ENCODE results near the gene UVSSA.
"Not testable (repeated sequence)": the region's sequence is repeated elsewhere in the genome, so short reads cannot be mapped to it uniquely, and the experiment has no call there.

UVSSA gene

DNA sequence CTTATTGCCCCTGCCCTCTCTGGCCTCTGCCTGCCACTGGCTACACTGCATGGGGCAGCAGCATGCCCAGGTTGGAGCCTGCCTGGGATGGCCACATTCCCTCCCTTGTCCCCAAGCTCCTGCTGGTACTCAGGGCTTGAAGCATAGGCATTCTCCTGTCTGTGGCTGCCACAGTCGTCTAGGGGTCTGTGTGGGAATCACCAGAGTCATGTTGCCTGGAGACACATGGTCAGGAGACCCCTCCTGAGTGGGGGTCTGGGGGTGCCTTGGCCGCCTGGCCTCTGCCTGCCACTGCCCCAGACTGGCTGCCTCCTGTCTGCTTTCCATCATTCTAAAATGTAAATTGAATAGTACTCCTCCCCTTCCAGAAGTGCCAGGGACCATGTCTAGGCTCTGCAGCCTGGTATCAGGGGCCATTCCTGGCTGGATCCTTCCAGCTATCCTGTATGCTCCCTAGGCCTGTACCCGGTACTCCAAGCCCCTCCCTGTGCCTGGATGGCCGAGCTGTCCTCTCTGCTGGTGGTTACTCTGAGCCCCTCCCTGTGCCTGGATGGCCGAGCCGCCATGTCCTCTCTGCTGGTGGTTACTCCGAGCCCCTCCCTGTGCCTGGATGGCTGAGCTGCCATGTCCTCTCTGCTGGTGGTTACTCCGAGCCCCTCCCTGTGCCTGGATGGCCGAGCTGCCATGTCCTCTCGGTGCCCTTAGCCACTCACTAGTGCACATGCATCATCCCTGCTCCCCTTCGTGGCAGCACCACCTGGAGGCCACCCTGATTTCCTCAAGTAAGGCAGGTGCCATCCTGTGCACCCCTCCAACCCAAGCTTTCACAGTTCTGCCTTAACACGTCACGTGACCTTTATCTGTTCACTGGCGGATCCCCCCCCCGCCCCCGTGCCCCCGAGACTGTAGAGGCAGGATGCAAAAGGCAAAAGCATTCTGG lies 64.7 kb downstream of the UVSSA start:
- no peak for DNase-seq

DNA sequence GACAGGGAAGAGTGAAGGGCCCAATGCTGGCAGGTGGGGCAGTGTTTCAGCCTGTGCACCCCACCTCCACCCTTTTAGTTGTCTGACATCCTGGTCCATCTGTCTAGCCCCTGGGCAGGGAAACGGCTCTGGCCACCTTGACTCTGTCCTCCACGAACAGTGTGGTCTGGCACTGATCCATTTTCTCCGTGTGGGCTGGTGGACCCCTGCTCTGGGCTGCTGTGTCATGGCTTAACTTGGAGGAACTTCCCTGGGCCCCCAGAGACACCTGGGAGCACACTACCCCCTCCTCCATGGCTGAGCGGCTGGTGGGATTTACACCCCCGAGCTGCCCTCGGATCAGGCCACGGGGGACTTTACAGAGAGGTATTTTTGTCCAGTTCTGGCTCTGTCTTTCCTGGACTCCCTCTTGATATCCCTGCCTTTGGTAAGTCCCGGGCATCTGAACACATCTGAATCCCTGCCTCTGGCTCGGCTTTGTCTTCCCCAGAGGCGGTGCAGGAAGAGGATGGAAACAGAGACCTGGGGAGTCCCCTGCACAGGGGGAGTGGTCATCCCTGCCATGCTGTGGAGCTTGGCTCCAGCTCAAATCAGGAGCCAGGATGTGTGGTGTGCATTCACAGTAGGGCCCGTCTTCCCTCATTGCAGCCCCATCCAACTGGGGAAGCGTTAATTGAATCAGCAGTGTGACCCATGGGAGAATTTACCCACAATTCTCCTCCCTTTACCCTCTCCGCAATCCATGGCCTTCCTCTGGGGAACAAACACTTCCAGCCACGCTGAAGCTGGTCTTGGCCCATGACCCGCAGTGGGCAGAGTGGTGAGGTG lies 65.6 kb downstream of the UVSSA start:
- DNase-seq: no peak

DNA sequence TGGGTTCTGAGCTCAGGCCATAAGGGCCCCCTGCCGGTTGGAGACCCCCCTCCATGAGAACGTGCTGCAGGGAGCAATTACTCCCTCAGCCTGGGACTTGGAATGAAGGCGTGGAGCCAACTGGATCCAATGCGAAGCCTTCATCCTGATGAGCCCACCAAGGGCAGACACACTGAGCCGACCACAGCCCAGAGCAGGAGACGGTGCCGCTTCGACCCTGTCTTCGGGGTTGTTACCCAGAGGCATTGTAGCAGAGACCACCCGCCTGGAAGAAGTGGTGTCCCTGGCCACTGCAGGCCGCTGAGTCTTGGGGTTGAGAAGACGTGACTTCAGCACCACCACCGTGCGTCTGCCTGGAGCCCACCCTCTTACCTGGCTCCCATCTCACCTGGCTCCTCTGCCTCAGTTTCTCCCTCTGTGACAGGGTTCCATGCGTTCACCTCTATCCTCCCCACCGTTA lies 66.2 kb downstream of the UVSSA start:
- DNase-seq: no peak

DNA sequence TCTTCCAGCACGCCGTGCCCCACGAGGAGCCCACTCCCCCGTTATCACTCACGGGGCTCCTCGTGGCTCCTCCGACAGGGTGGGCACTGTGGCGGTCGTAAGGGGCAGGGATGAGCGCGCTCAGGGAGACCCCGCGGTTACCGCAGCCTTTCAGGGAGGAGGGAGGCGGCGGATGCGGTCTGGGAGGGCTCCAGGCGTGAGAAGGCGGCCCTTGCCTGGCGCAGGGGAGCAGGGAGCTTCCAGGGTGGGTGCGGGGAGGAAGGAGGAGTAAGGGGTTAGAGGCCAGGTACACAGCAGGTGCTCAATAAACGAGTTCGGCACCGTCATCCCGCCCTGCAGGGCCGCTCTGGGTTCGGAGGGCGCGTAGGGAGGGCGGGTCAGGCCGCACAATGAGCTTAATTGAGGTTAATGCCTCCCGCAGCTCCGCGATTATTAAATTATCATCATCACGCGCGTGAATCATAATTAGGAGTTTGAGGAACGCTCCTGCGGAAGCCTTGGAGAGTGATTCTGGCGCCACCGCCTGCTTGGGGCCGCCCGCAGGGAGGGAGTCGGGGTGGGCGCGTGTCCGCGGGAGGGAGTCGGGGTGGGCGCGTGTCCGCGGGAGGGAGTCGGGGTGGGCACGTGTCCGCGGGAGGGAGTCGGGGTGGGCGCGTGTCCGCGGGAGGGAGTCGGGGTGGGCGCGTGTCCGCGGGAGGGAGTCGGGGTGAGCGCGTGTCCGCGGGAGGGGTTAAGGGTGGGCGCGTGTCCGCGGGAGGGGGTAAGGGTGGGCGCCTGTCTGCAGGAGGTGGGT lies 66.9 kb downstream of the UVSSA start:
- no peak for DNase-seq

DNA sequence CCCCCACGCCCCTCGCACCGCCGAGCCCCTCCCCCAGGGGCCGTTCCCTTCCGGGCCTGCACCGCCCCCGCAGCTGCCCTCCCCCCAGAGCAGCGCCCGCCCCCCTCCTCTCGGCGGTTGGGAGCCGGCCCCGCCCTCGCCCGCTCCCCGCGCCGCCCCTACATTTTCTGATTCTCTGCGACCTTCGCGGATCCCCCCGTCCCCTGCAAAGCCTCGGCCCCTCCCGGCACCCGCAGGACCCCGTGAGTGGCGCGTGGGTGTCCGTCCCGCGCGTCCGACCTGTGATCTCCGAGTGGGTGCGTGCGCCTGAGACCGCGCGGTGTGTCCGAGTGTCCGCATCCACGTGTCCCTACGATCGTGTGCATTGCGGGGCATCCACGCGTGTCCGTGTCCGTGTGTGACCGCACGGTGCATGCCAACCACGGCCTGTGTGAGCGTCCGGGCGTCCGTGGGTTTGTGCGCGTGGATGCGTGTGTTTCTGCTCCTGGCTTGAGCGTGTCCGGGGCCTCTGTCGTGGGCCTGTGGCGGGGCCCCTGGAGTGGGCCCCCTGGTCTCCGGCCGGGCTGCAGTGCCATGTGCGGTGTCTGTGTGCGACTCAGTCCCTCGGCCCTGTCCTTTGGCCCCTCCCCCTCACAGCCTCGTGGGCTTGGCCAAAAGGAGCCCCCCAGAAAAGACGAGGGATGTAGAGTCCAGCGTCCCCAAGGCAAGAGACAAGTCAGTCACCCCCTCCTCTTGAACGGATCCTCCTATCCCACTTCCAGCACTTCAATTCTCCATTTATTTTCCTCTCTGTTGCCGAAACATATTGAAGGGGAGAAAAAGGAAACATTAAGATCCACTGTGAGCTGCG lies 68.0 kb downstream of the UVSSA start:
- DNase-seq: no peak

DNA sequence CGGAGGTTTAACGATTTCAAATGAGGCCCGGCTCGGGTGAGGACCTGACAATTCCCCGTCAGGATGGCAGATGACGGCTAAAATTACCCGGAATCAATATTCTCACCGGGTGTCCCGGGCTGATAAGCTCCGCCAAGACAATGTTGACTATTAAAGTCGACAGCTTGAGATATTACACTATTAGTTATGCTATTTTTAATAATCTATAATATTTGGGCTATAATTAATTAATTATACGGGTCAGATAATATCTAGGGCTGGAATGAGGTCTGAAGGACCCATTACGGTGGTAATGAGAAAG lies 68.6 kb downstream of the UVSSA start:
- no peak for DNase-seq

DNA sequence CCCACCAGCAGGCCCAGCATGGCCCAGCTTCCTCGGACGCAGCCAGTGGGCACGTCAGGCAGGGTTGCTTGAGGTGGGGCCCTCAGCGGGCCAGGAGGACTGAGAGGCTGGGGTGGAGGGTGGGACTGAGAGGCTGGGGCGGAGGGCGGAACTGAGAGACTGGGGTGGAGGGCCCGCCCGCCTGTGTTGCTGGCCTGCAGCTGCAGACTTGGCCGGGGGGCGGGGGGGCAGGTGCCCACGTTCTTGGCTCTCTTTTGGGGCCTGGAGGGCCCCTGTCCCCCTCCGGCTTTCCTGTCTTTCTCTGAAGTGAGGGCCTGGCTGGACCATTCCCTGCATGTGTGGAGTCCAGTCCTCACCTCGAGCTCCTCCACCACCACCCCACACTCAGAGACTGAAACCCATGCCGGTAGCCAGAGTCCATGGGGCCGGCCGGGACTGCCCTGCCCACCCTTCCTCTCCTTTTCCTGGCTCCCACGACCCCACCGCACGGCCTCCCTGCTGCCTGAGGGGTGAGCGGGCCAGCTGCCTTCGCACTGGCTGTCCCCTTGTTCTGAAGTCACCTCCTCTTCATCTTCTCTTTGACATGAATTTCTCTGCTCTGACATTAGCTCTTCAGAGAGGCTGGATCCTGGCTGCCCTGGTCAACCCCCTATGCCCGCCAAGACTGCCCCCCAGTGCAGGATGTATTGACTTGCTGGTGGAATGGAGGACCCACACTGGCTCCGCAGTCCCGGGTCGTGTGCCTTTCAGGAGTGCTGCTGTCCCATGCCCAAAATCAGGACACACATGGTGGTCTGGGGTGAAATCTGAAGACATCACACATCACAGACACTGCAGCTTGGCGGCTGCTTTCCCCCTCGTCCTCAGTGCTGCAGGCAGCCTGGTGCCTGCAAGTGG lies 69.3 kb downstream of the UVSSA start:
- no peak for DNase-seq

DNA sequence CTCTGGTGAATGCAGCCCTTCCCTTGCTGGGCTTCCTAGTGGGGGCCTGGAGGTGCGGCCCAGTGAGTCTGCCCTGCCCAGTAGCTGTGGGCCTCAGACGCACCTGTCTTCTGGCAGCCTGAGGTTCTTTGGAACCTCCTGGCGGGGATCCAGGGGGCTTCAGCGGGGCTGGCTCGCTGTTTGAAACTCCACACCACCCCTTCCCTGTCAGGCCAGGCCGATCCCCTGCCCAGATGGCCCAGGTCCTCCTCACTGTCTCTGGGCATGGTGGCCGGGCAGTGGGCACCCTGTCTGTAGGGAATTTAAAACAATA lies 69.9 kb downstream of the UVSSA start:
- no peak for DNase-seq

DNA sequence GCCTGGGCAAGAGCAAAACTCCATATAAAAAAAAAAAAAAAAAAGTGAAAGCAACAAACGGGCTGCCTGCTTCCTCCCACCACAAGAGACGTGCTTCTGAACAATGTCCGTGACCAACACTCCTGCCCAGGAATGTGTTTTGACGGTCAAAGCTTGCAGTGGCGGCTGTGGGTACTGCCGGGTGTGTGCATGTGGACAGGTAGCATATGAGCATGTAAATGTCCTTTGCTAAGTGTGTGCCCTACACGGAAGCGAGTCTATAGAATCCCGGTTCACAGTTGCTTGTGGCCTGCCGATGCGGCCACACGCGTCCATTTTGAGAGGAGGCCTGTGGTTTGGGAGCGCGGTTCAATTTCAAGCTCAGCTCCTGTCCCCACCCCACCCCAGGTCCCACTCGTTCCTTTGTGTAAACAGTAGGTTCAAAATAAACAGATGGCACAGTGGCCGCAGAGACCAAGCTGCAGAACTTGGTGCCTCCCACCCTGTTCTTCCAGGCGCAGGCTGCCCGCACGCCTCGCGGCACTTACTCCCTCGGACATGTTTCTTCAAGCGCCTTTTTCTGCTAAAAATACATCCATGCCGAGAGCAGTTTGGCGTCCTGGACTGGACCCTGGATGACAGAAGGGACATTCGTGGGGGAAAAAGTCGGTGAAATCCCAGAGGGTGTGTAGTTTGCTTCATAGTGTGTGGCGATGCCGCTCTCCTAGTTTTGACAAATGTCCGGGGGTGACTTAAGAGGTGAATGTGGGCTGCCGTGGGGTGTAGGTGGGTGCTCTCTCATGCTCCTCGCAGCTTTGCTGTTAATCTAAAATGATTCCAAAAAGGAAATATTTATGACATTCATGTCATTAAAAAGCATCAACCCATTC lies 70.7 kb downstream of the UVSSA start:
- no peak for DNase-seq

DNA sequence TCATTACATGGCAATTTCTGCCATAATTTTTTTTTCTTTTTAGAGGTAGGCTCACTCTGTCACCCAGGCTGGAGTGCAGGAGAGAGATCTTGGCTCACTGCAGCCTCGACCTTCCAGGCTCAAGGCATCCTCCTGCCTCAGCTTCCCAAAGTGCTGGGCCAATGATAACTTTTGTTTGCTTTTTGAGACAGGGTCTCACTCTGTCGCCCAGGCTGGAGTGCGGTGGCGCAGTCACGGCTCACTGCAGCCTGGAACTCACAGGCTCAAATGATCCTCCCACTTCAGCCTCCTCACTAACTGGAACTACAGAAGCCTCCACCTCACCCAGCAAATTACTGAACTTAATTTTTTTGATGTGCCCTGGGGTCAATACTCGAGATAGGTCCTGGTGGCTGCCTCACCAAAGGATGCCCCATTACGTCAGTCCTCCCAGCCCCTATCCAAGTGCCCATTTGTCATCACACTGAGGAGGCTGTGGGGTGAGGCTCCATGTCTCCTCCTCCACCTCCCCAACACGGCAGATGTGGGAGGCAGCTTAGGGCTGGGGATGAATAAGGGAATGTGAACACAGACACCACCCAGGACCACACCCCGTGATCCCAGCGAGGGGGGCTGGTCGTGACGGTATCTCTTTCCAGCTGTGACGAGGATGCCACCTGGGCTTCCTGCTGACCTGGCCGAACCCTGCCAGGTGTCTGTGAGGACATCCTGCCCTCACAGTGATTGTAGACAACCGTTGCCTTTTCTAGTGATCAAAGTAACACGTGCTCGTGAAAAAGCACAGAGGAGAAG lies 71.7 kb downstream of the UVSSA start:
- DNase-seq: no peak

DNA sequence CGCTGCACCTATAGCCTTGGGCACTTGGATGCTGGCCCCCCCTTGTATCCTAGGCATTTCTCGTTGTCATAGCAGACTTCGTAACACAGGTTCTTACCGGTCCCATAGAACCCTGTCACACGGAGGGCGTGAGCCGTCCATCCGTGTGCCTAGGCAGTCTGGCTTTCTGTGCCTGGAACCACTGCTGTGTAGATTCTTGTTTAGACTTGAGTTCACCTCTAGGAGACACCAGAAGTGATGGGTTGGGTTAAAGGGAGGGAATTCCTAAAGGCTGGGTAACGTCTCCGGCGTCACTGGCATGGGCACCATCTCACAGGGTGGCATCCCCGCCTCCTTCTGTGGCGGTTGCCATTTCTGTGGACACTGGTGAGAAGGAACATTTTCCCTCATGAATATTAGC lies 72.7 kb downstream of the UVSSA start:
- no peak for DNase-seq

DNA sequence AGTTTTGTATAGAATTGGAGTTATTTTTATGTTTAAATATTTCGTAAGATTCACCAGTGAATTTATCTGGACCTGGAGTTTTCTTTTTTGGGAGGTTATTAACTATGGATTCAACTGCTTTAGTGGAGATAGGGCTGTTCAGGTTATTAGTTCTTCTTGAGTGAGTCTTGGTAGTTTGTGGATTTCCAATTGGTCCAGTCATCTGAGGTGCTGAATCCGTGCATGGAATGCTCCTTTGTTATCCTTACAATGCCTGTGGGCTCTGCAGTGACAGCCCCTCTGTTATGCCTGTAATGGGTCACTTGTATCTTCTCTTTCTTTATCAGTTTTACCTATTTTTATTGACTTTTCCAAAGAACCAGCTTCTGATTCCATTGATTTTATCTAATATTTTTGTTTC lies 74.6 kb downstream of the UVSSA start:
- no peak for DNase-seq

DNA sequence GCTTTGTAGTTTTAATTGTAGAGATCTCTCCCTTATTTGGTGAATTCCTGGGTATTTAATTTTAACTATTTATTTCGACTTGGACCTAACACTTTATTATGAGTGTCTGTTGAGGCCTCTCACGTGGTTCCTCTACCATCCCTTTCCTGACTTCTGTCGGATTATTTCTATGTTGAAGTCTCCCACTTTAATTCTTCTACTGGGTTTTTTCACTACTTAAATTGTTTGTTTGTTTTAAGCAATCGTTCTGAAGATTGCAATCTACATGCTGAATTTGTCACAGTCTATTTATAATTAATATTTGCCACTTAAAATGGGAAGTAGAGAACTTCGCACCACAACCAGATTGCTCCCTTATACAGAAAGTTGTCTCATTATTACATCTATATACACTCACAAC lies 80.0 kb downstream of the UVSSA start:
- DNase-seq: no peak

DNA sequence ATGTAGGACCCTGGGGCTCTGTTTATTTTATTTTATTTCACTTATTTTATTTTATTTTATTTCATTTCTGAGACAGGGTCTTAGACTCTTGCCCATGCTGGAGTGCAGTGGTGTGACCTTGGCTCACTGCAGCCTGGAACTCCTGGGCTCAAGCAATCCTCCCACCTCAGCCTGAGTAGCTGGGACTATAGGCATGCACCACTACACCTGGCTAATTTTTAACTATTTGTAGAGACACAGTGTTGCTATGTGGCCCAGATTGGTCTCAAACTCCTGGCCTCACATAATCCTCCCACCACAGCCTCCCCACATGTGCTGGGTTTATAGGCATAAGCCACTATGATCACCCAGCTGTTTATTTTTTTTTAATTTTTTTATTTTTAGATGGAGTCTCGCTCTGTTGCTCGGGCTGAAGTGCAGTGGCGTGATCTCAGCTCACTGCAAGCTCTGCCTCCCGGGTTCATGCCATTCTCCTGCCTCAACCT lies 96.7 kb downstream of the UVSSA start:
- DNase-seq: not testable (repeated sequence)
